Measurements from ENCODE around the gene BCAR3. TPM values are rescaled to one million over a fixed set of nuclear protein-coding genes. Genes with fewer than 3 reads are reported as not detected.

Gene BCAR3
- total RNA-seq, 3 donors from 2014 or later (not counting 1 experiment from before 2014, with no cell fraction given), result 0.52 to 6.5 (median 2.4) TPM

GRCh38 chr1:93584261-93585003, 97.2 kb downstream of the BCAR3 start:
- Mint-ChIP-seq H3K4me3 (no peak overlapping the region), H3K27ac (no peak overlapping the region), H3K9me3 (no peaks in the 10 kb centered on the region), H3K36me3 (no peaks in the 10 kb centered on the region), H3K4me1 (peaks cover 0 to 12% of the 10 kb centered on the region in 2 donors), H3K27me3 (ENCODE audit: low read depth in 2 of 2) (no peaks in the 10 kb centered on the region)
- no peaks in the 10 kb centered on the region for H3K4me1 ChIP-seq (ENCODE audit: control insufficient read depth, insufficient read depth, low read length)
- 81% methylated on average over 8 of the region's 9 CpGs for WGBS (ENCODE audit: insufficient coverage)
- no peaks in the 10 kb centered on the region for H3K27me3 ChIP-seq (ENCODE audit: control insufficient read depth, insufficient read depth, low read length)
- no peak overlapping the region for H3K4me3 ChIP-seq (ENCODE audit: low read length)
- H3K9me3 ChIP-seq (ENCODE audit: control insufficient read depth, insufficient read depth, low read length), result no peaks in the 10 kb centered on the region
- H3K36me3 ChIP-seq (ENCODE audit: control insufficient read depth, insufficient read depth, low read length), result no peaks in the 10 kb centered on the region
- intact Hi-C loops (cut with micrococcal nuclease), result no loop called here
- no peak for TF ChIP-seq CTCF (IDR thresholded peaks at IDR 0.05)
- ATAC-seq, result no peak
- DNase-seq, result no peak
- H3K27ac ChIP-seq (ENCODE audit: low read length), result no peak overlapping the region

GRCh38 chr1:93581917-93582850, 99.5 kb downstream of the BCAR3 start:
- H3K4me1 Mint-ChIP-seq, result no peaks in the 10 kb centered on the region
- H3K36me3 Mint-ChIP-seq, result no peaks in the 10 kb centered on the region
- intact Hi-C loops (cut with micrococcal nuclease), result no loop called here
- Histone ChIP-seq H3K27ac (ENCODE audit: low read length) (no peak overlapping the region), H3K4me1 (ENCODE audit: control insufficient read depth, insufficient read depth, low read length) (no peaks in the 10 kb centered on the region), H3K9me3 (ENCODE audit: control insufficient read depth, insufficient read depth, low read length) (no peaks in the 10 kb centered on the region), H3K4me3 (ENCODE audit: low read length) (no peak overlapping the region), H3K36me3 (ENCODE audit: control insufficient read depth, insufficient read depth, low read length) (no peaks in the 10 kb centered on the region), H3K27me3 (ENCODE audit: control insufficient read depth, insufficient read depth, low read length) (no peaks in the 10 kb centered on the region)
- H3K4me3 Mint-ChIP-seq, result no peak overlapping the region
- H3K27ac Mint-ChIP-seq, result no peak overlapping the region
- 95% methylated on average over 21 of the region's 23 CpGs for WGBS (ENCODE audit: insufficient coverage)
- DNase-seq (no peak), ATAC-seq (no peak)
- no peak for TF ChIP-seq CTCF (IDR thresholded peaks at IDR 0.05)
- H3K9me3 Mint-ChIP-seq, result no peaks in the 10 kb centered on the region
- no peaks in the 10 kb centered on the region for H3K27me3 Mint-ChIP-seq (ENCODE audit: low read depth in 2 of 2)

GRCh38 chr1:93579891-93580290, 101.7 kb downstream of the BCAR3 start:
- Mint-ChIP-seq H3K4me3 (no peak overlapping the region), H3K27ac (no peak overlapping the region), H3K9me3 (no peaks in the 10 kb centered on the region), H3K4me1 (no peaks in the 10 kb centered on the region), H3K36me3 (no peaks in the 10 kb centered on the region), H3K27me3 (ENCODE audit: low read depth in 2 of 2) (no peaks in the 10 kb centered on the region)
- Histone ChIP-seq H3K27ac (ENCODE audit: low read length) (no peak overlapping the region), H3K36me3 (ENCODE audit: control insufficient read depth, insufficient read depth, low read length) (no peaks in the 10 kb centered on the region), H3K4me1 (ENCODE audit: control insufficient read depth, insufficient read depth, low read length) (no peaks in the 10 kb centered on the region), H3K27me3 (ENCODE audit: control insufficient read depth, insufficient read depth, low read length) (no peaks in the 10 kb centered on the region), H3K9me3 (ENCODE audit: control insufficient read depth, insufficient read depth, low read length) (no peaks in the 10 kb centered on the region), H3K4me3 (ENCODE audit: low read length) (no peak overlapping the region)
- ATAC-seq (no peak), DNase-seq (no peak)
- 98% methylated on average over 5 of the region's 5 CpGs for WGBS (ENCODE audit: insufficient coverage)
- intact Hi-C loops (cut with micrococcal nuclease), result no loop called here
- TF ChIP-seq CTCF (IDR thresholded peaks at IDR 0.05), result no peak

All from natural killer cell (primary cell).